Stimulated activated CD8-positive, alpha-beta memory T cell treated with anti-CD3 and anti-CD28 coated beads, Interleukin-15, amount 100 ng/mL, for 24 hours (primary cell): ENCODE results near the gene ZBTB7A.

Experiments
- DNase-seq: peaks from one replicate; pipeline ENCODE4 v3.0.0-alpha.2; 2020; ENCODE audit warnings: low read depth

The ZBTB7A gene

DNA sequence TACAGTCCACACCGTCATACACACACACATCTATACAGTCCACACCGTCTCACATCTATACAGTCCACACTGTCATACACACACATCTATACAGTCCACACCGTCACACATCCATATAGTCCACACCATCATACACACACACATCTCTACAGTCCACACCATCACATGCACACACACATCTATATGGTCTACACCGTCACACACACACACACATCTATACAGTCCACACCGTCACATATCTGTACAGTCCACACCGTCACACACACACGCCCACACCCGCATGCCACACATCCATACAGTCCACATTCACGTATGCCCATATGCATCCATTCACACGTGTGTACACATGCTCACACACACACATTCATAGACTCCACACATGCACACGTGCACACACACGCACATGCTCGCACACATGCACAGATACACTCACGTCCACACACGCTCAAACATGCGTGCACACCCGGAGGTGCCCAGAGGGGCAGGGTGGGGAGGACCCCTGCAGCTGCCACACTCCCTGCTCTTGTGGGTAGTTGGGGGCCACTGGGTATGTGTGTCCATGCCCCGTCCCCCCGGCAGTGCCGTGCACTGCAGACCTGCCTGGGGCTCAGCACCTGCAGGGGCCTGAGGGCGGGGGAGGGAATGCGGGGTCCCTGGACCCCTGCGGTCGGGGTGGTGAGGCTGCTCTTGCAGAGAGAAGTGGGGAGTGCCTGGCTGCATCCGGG lies 30.0 kb downstream of the ZBTB7A start:
- no peak for DNase-seq

DNA sequence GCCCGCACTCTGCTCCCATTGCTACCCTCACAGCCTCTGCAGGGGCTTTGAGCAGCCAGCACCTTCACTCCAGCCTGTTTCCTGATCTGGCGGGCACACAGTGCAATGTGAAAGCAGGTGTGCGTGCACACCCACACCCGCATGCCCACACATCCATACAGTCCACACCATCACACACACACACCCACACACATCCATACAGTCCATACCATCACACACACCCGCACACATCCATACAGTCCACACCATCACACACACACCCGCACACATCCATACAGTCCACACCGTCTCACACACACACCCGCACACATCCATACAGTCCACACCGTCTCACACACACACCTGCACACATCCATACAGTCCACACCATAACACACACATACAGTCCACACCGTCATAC lies 31.1 kb downstream of the ZBTB7A start:
- DNase-seq: no peak

DNA sequence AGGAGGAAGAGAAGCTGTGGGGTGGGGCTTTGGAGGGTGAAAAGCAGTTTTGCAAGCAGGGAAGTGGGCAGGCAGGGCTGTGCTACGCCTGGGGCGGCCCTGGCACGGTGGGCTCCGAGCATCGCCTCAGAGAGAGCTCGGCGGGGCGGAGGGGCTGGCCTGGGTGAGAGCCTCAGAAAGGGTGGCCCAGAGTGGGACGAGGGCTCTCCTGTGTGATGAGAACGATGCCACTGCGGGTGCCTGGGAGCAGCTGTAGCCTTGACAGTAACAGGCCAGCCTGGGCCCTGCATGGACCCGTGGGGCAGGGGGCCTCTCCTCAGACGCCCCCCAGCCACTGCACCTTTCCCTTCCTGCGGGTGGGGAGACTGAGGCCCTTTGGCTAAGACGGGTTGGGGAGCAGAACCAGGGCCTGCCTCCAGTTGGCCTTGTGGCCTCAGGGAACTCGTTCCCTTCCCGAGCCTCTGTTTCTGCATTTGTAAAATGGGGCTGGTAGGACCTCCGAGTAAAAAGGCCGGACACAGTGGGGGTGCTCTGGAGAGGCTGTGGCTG lies 31.6 kb downstream of the ZBTB7A start:
- DNase-seq: no peak

DNA sequence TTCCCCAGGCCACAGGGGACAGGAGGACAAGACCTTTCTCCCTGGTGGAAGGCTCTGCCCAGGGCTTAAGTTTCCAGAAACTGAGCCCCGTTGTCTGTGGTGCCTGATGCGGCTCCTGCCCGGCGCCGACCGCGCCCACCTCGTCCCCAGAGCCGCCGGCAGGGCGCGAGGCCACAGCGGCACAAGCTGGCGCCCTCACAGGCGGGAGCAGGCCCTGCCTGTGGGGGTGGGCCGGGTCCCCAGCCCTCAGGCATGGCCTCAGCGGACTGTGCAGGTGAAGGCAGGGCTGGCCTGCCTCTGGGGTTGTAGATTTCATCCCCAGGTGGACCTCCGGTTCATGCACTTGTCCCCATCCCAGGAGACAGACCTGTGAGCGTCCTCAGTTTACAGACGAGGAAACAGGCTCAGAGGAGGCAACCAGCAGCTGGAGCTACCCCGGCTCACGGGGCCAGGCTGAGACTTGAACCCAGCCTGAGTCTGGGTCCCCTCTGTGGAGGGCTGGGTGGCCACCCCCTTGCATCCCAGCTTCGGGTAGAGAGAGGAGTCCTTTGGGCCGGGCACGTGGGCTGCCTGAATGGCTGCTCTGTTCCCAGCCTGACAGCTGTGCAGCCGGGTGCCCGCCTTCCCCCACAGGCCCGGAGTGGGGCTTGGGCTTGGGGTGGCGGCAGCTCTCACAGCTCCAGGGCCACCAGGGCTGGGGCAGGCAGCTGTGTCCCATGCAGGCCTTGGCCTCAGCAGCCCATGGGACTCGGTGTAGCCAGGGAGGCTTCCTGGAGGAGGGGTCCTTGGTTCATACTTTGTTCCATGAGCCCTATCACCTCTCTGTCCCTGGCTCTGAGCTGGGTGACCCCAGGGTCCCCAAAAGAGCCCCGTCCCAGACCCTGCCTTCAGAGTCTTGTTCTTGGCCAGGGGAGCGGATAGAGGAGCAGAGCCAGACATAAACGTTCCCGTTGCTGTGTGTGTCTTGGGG lies 32.4 kb downstream of the ZBTB7A start:
- DNase-seq: no peak

DNA sequence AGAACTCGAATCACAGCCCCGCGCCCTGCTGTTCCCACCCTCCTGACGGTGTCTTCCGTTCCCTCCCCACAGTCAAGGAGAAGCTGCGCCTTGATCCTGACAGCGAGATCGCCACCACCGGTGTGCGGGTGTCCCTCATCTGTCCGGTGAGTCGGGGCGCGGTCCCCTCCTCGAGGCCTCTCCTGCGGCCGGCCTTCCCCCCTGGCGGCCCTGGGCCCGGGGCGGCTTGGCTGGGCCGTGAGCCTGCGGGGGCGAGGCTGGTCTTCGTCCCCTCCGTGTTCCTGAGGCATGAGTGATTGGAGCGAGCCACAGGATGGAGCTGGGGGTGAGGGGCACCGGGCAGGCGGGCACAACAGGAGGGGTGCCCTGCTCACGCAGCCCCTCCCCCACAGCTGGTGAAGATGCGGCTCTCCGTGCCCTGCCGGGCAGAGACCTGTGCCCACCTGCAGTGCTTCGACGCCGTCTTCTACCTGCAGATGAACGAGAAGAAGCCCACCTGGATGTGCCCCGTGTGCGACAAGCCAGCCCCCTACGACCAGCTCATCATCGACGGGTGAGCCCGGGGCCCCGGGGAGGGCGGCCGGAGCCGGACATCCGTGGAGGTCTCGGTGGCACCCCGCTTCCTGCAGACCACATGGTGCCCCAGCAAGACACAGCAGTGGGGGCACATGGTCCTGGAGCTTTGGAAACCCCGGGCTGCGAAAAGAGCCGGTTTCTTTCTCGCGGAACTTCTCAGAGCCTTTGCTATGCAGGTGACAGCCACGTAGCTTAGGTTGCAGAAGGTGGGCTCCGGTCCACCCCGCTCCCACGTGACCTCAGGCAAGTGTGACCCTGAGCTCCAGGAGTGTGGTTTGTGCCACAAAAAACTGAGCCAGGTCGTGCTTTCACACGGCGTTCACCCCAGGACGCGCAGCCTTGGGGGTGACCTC lies 33.4 kb downstream of the ZBTB7A start:
- no peak for DNase-seq

DNA sequence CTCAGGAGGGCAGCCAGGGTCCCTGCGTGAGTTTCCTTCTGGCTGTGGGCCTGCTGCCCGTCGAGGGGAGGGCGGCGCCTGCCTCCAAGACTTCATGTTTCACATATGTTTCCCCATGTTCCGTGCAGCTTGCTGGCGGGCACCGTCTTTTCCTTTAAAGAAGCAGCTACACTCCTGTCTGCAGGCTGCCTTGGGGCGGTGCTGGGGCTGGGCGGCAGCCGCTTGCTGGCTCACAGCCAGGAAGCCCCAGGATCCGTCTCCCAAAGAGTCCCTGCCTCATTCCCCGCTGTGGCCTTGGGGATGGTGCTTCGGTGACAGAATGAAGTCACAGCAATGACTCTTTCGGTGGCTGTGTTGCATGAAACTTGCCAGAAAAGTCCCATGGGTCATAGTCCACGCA lies 34.3 kb downstream of the ZBTB7A start:
- DNase-seq: no peak

DNA sequence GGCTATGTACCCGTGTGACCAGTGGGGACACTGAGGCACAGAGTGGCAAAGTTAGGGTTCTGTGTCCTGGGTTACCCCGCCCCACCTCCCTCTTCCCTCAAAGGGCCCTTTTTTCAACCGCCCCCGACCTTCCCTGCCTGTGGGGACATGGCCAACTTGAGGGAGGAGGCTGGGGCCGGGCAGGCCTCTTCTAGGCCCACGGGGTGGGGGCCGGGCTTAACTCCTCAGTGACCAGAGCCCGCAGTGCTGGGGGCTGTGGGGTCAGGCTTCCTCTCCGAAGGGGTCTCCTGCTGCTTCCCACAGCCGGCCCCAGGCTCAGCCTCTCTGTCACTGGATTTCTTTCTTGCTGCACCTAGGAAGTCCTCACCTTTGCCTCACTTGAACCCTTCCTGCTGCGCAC lies 35.3 kb downstream of the ZBTB7A start:
- DNase-seq: no peak

DNA sequence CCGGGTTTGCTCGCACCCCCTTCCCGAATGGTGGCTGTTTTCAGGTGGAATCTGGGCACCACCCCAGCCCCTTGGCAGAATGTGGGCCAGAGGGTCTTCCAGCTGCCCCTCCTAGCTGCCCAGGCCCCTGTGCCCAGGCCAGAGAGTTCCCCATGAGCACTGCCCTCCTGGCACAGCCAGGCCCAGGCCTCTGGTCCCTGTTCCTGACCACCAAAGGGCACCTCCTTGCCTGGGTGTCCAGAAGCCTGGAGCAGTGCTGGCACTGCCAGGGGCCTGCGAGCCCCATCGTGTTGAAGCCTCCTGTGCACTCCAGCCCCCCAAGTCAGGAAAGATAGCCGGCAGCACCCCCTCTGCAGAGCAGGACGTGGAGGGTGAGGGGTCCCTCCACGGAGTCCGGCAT lies 35.7 kb downstream of the ZBTB7A start:
- no peak for DNase-seq

DNA sequence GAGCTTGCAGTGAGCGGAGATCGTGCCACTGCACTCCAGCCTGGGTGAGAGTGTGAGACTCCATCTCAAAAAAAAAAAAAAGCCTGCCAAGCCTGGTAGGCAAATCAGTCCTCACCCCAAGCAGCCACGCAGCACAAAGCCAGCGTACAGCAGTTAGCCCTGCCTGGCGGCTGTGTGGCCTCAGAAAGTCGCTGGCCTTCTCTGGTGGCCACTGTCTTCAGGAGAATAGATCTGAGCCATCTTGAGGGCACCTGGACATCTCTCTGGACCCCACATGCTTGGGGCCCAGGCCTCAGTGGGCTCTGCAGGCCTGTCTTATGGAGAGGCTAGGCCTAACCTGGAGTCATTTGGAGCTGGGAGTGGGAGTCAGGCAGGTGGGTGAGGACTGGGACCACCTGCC lies 36.1 kb downstream of the ZBTB7A start:
- no peak for DNase-seq

DNA sequence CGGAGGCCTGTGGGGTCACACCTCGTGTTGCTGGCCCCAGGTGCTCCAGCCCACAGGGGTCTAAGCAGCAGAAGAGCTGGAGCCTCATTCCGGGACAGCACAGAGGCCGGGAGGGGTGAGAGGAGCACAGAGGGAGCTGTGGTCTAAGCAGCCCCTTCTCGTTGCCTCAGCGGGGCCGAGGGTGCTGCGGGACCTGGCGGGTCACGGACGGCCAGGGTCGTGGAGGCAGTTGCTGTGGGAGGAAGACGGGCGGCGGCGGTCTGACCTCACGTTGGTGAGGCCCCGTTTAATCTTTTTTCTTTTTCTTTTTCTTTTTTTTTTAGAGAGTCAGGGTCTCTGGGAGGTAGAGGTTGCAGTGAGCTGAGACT lies 37.5 kb downstream of the ZBTB7A start:
- no peak for DNase-seq

DNA sequence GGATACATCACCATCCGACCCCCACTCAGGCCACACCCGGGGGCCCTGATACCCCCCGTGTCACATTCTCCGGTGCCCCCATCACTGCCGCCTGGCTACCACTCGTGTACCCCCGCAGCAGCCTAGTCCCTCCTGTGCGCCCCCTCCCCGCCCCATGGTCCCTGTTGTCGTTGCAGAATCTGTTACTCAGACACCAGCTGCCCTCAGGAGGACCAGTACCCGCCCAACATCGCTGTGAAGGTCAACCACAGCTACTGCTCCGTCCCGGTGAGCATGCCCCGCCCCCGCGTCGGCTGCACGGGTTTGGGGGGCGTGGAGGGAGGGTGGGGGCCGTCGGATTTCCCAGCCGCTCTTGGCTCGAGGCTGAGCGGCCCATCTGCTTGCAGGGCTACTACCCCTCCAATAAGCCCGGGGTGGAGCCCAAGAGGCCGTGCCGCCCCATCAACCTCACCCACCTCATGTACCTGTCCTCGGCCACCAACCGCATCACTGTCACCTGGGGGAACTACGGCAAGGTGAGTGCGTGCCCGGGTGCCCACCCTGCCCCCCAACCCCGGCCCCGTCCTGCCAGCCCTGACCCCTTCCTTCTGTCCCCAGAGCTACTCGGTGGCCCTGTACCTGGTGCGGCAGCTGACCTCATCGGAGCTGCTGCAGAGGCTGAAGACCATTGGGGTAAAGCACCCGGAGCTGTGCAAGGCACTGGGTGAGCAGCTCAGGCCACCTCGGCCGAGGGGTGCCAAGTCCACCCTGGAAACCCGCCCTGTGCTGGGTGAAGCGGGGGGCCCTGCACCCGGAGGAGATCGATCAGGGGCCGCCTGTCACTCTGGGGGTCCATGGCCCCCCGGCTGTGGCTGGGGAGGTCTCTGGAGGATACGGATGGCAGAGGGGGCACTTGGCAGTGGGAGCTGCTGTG lies 38.1 kb downstream of the ZBTB7A start:
- DNase-seq: no peak

DNA sequence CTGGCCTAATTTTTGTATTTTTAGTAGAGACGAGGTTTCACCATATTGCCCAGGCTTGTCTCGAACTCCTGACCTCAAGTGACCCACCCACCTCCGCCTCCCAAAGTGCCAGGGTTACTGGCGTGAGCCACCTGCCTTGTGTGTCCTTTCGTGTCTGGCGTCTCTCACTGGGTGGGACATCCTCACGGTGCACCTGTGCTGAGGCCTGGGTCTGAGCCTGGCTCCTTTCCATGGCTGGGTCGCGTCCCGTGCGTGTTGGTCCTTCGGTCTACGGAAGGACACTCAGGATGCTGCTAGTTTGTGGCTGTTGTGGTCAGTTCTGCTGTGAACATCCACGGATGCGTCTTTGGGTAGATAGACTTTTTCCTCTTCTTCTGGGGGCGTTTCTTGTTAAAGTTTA lies 39.6 kb downstream of the ZBTB7A start:
- no peak for DNase-seq

DNA sequence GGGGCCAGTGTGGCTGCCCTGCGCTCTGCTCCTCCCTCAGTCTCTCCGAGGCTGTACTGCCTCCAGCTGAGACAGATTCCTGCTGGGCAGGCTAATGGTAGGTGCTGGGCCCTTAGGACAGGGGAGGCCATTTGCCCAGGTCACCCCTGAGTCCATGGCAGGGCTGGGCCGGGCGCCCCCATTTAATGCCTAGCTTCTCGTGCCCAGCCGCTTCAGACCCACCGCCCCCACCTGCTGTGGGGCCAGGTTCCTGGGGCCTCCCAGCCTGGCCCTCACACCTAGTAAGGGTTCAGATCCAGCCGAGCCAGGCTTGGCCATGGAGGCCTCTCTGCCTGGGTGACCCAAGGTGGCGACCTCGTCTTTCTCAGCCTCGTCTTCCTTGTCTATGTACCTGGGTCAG lies 41.4 kb downstream of the ZBTB7A start:
- no peak for DNase-seq

DNA sequence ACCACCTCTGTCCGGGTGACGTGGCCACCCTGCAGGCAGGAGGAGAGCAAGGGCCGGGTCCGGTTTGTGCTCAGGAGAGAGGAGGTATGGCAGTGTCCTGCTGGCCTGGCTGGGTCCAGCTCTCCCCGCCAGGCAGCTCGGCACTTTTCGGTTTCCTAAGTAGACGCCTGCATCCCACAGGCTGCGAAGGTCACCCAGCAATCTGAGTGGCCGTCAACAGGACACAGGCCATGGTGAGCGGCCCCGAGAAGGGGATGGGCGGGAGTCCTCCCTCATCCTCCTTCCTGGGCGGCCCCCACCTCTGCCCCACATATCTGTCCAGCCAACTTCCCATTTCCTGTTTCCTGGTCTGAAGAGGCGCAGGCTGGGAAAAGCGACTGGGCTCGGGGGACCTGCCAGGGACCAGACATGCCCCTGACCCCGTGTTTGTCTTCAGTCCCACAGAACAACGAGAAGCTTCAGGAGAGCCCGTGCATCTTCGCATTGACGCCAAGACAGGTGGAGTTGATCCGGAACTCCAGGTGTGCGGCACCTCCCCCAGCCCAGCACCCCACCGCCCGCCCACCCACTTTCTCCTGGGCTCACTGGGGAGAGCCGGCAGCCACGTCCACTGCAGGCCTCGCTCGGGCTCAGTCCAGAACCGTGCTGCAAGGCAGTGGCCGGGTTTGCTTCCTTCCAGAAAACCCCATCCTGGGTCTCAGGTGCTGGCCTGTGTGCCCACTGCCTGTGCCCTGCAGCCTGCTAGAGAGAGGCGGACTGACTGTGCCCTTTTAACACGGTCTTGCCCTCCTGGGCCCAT lies 42.9 kb downstream of the ZBTB7A start:
- DNase-seq: no peak

DNA sequence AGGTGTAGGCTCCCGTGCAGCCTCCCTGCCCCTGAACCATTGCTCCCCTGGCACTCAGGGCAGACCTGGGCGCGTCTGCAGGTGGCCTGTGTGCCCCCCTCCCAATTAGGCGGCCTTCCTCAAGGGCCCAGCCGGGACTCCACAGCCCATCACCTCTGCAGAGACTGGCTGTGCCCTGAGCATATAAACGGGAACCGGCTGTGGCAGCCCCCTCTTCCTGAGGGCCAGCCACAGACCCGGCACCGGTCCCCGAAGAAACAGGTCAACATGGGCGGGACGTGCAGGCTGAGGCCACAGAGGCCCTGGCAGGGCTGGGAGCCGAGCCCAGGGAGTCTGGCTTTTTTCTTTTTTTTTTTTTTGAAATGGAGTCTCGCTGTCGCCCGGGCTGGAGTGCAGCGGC lies 47.1 kb downstream of the ZBTB7A start:
- no peak for DNase-seq

DNA sequence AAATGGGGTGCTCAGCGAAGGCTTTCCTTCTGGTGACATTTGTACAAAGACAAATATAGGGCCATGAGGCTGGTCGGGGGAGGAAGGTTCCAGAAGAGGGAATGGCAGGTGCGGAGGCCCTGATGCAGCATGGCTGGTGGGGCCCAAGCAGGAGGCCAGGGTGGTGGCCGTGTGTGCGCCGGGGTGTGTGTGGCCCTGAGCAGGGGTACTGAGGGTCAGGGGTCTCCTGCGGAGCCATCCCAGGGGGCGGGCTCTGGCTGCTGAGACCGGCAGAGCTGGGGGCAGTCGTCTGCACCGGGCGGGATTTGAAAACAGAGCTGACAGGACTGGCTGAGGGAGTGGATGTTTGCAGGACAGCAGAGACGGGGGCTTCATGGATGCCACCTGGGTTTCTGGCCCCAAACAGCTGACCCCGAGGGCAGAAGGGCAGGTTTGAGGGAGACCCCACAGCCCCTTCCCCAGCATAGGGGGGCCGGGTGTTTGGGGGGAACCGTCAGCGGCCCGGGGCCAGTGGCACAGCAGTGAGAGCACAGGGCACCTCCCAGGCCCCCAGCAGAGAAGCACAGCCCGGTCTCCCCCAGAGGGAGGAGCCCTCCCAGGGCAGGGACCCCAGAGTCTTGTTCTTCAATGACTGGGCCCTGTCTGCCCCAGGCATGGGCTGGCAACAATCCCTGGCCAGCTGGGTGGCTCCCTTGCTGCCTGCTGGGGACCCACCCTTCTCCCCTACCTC lies 47.8 kb downstream of the ZBTB7A start:
- no peak for DNase-seq

DNA sequence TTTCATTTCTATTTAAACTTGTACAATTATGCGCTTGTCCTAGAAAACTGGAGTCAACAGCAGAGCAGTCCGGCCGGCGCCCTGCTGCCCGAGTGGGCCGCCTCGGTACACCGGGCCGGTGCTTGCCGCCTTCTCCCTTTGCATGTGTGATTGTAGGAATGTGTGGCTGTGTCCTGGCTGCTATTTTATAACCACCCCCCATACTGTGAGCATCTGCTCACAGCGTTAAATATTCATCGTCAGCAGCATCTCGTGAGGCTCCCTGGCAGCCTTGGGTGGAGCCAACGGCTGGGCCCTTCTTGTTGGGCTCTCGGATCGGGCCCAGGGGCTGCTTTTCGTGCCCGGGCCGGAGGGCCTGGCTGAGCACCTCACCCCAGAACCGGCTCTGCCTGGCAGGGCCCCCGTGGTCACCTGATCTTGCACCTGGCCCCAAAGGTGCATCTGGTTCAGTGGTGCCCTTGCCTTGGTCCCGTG lies 48.5 kb downstream of the ZBTB7A start:
- DNase-seq: no peak

DNA sequence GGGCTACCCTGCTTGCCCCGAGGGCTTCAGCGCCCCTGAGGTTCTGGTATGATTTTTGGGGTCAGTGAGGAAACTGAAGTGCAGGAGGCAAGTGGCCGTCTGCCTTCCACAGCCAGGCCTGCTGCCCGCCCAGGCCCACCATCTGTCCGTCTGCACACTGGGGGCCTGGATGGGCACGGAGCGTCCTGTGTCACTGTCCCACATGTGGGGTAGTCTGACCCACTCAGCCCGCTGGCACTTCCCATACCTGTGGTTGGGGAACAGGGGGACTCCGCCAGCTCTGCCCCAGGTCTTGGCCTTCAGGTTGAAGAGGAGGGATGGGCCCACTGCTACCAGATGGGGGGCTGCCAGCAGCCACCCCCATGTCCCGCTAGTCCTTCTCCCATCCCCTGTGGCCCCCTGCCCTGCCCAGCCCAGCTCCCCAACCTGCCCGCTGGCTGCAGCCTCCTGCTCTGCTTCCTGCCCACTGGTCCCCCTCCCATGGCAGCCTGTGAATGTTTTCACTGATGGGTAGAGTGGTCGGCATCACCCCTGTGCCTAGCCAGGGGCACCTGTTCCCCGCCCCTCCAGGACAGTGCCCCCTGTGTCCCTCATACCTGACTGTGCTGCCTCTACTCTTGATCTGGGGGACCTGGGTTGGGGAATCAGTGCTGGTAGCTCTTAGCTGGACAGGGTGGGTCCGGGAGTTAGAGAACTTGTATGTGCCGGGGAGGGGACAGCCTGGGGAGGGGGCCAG lies 49.6 kb downstream of the ZBTB7A start:
- no peak for DNase-seq

DNA sequence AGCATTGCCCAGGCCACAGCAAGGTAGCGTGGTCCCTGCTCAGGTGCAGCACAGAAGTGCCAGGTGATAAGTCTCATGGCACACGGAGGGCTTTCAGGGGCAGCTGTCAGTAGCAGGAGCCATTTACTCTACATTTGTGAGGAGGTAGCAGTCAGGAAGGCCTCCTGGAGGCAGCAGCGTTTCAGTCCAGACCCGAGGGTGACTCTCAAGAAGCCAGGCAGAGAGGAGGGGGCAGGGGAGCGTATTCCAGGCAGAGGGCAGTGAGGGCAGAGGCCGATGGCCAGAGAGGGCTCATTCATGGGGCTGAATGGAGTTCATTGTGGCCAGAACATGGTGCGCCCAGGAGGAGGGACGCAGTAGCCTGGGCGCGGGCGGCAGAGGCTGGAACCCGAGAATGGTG lies 50.2 kb downstream of the ZBTB7A start:
- DNase-seq: no peak
